WERI-Rb-1 (cell line): Measurements from ENCODE around the gene CDK3.

ENCODE experiments used
- DNase-seq: peaks from one replicate; pipeline ENCODE4 v3.0.0-alpha.2; 2020
- H3K27ac ChIP-seq: fragments of 250-450 bp; sonication (Bioruptor Pico); 2 replicates; pipeline ENCODE4 v1.5.1; 2020; ENCODE audit warnings: mild to moderate bottlenecking, moderate library complexity
- H3K27me3 ChIP-seq: fragments of 250-450 bp; sonication (Bioruptor Pico); 2 replicates; pipeline ENCODE4 v1.5.1; 2021; ENCODE audit warnings: mild to moderate bottlenecking, low read depth, moderate library complexity; ENCODE audit not compliant: insufficient read depth, severe bottlenecking
- H3K36me3 ChIP-seq: fragments of 250-450 bp; sonication (Bioruptor Pico); 2 replicates; pipeline ENCODE4 v1.5.1; 2020; ENCODE audit warnings: mild to moderate bottlenecking, moderate library complexity
- H3K4me3 ChIP-seq: 2 replicates; pipeline ENCODE4 v1.5.1; 2011; ENCODE audit warnings: low read depth, mild to moderate bottlenecking, control low read depth, low read length
- H3K9me3 ChIP-seq: fragments of 250-450 bp; sonication (Bioruptor Pico); 2 replicates; pipeline ENCODE4 v1.5.1; 2021; ENCODE audit warnings: mild to moderate bottlenecking, moderate library complexity; ENCODE audit not compliant: severe bottlenecking
- CTCF ChIP-seq: IDR thresholded peaks from 2 replicates; pipeline ENCODE4 v1.5.1; 2011; ENCODE audit warnings: low read depth, mild to moderate bottlenecking, control low read depth, inconsistent platforms, low read length

CDK3 gene

DNA sequence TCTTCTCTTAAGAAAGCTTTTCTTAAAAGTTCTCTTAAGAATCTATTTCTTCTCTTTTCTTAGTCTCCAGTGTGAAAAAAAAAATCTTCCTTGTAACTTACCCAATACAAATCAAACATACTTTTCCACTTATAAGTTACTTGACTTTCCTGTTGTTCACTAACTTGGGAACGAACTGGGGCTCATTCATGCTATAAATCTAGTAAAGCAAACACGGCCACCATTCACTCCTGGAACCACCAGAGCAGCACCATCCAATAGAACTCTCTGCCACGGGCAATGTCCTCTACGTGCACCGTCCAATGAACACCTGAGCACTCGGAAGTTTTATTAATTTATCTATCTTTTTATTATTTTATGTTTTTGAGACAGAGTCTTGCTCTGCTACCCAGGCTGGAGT is 50.9 kb downstream of the CDK3 start:
- Histone ChIP-seq H3K27me3 (no peaks in the 10 kb centered on the region), H3K27ac (no peak overlapping the region), H3K36me3 (peaks cover 90% of the 10 kb centered on the region), H3K9me3 (no peaks in the 10 kb centered on the region), H3K4me3 (no peak overlapping the region)
- no peak for TF ChIP-seq CTCF
- DNase-seq: no peak

DNA sequence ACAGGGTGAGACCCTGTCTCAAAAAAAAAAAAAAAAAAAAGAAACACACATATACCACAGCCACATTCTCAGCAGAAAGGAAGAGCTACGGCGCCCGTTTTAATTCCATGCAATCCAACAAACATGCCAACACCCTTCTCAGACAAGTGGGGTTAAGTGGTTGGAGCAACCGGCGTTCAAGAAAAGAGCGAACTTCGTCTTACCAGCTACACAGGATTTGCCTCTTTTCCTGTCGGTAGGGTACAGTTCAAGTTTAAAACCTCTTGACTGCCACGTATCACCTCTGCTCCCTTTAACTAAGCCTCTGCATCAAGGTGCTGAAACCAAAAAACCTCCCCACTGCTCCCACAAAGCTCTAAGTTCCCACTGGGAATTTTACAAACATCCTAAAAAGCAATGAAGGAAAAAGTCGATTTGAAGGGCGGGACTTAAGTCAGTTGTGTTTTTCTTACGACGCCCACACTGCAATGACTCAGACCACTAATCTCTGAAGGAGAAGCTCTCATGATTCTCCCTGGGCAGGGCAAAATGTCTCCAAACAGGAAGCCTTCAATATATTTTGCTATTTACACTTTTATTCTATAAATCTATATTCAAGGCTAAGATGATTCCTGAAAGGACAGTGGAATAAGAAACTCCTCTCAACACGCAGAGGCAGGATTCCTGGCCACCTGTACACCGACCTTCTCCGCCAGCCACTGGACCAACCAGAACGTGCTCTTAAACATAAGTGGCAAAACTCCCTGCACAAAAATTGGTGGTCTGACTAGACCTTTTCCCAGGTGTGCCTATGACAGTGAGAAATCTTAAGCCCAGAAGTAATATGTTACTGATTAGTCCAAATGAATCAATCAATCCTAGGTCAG is 52.8 kb downstream of the CDK3 start:
- Histone ChIP-seq H3K36me3 (peaks cover 90% of the 10 kb centered on the region), H3K27me3 (no peaks in the 10 kb centered on the region), H3K4me3 (no peak overlapping the region), H3K9me3 (no peaks in the 10 kb centered on the region), H3K27ac (no peak overlapping the region)
- no peak for TF ChIP-seq CTCF
- no peak for DNase-seq

- Histone ChIP-seq H3K4me3 (no peak overlapping the region), H3K36me3 (peaks cover 90% of the 10 kb centered on the region), H3K27ac (no peak overlapping the region), H3K27me3 (no peaks in the 10 kb centered on the region), H3K9me3 (no peaks in the 10 kb centered on the region)
- TF ChIP-seq CTCF: no peak
- no peak for DNase-seq
Observed at GRCh38 chr17:76054112-76054476, 53.4 kb downstream of the CDK3 start.
